MM.1S (cell line): ENCODE results near the gene NSMF.

Experiments used
- DNase-seq: peaks from one replicate; pipeline ENCODE4 v3.0.0-alpha.2; 2015
- H2AFZ ChIP-seq: fragments of 300-600 bp; sonication (generic); 2 replicates; pipeline ENCODE4 v1.6.0; 2016; ENCODE audit warnings: antibody characterized with exemption, low read length
- H3F3A ChIP-seq: fragments of 300-600 bp; sonication (generic); 2 replicates; pipeline ENCODE4 v1.6.1; 2016; ENCODE audit warnings: mild to moderate bottlenecking, antibody characterized with exemption, low read length, moderate library complexity, mixed read lengths; ENCODE audit not compliant: insufficient read depth
- H3K27ac ChIP-seq: fragments of 300-600 bp; sonication (generic); 2 replicates; pipeline ENCODE4 v1.5.1; 2016; ENCODE audit warnings: mild to moderate bottlenecking, low read length
- H3K27me3 ChIP-seq: fragments of 300-600 bp; sonication (generic); replicated peaks from 2 replicates; pipeline ENCODE4 v1.6.0; 2016; ENCODE audit warnings: low read length; ENCODE audit not compliant: insufficient read depth
- H3K36me3 ChIP-seq: fragments of 300-600 bp; sonication (generic); replicated peaks from 2 replicates; pipeline ENCODE4 v1.6.1; 2016; ENCODE audit warnings: mild to moderate bottlenecking, low read length, mixed read lengths; ENCODE audit not compliant: insufficient read depth
- H3K4me1 ChIP-seq: fragments of 300-600 bp; sonication (generic); 2 replicates; pipeline ENCODE4 v1.6.1; 2016; ENCODE audit warnings: low read length, mixed read lengths
- H3K4me2 ChIP-seq: fragments of 300-600 bp; sonication (generic); 2 replicates; pipeline ENCODE4 v1.6.0; 2016; ENCODE audit warnings: low read depth, low read length
- H3K4me3 ChIP-seq: fragments of 300-600 bp; sonication (generic); 2 replicates; pipeline ENCODE4 v1.5.1; 2016; ENCODE audit warnings: low read length, mixed read lengths
- H3K79me2 ChIP-seq: fragments of 300-600 bp; sonication (generic); 2 replicates; pipeline ENCODE4 v1.6.1; 2016; ENCODE audit warnings: mixed run types, low read length, mixed read lengths
- H3K9ac ChIP-seq: fragments of 300-600 bp; sonication (generic); 2 replicates; pipeline ENCODE4 v1.6.1; 2016; ENCODE audit warnings: low read length, mixed read lengths
- H3K9me2 ChIP-seq: fragments of 300-600 bp; sonication (generic); replicated peaks from 2 replicates; pipeline ENCODE4 v1.6.1; 2016; ENCODE audit warnings: mild to moderate bottlenecking, low read length, mixed read lengths; ENCODE audit not compliant: insufficient read depth
- H3K9me3 ChIP-seq: fragments of 300-600 bp; sonication (generic); replicated peaks from 2 replicates; pipeline ENCODE4 v1.6.1; 2016; ENCODE audit warnings: mild to moderate bottlenecking, low read length, mixed read lengths; ENCODE audit not compliant: insufficient read depth
- H4K20me1 ChIP-seq: fragments of 300-600 bp; sonication (generic); 2 replicates; pipeline ENCODE4 v1.6.1; 2016; ENCODE audit warnings: mild to moderate bottlenecking, low read length, moderate library complexity, mixed read lengths; ENCODE audit not compliant: insufficient read depth
- CTCF ChIP-seq: fragments of 300-600 bp; sonication (generic); IDR thresholded peaks from 2 replicates; pipeline ENCODE4 v1.5.1; 2016; ENCODE audit warnings: antibody characterized with exemption, low read length, mixed read lengths
- EZH2 ChIP-seq: fragments of 300-600 bp; sonication (generic); optimal IDR thresholded peaks from 2 replicates; pipeline ENCODE3; 2017; ENCODE audit warnings: low read depth, mild to moderate bottlenecking, antibody characterized with exemption, low read length, mixed read lengths
- EZH2phosphoT487 ChIP-seq: fragments of 300-600 bp; sonication (generic); IDR thresholded peaks from 2 replicates; pipeline ENCODE4 v1.6.1; 2018; ENCODE audit warnings: antibody characterized with exemption, low read length

The NSMF gene

GRCh38 chr9:137449081-137449844 lies 9.9 kb downstream of the NSMF start:
- H3K4me2 ChIP-seq = no peak overlapping the region
- no peaks in the 10 kb centered on the region for H3F3A ChIP-seq
- no peaks in the 10 kb centered on the region for H3K79me2 ChIP-seq
- no peaks in the 10 kb centered on the region for H3K36me3 ChIP-seq
- H3K4me3 ChIP-seq = no peak overlapping the region
- no peaks in the 10 kb centered on the region for H3K9me3 ChIP-seq
- no peak overlapping the region for H2AFZ ChIP-seq
- peaks cover 6% of the 10 kb centered on the region; the same call in 1 of the 2 replicates for H3K4me1 ChIP-seq
- H3K27ac ChIP-seq = no peak overlapping the region
- TF ChIP-seq CTCF (no peak), EZH2 (no peak), EZH2phosphoT487 (no peak)
- no peaks in the 10 kb centered on the region for H3K9me2 ChIP-seq
- no peak for DNase-seq
- H4K20me1 ChIP-seq = no peaks in the 10 kb centered on the region
- H3K9ac ChIP-seq = no peak overlapping the region
- peaks cover 20% of the 10 kb centered on the region for H3K27me3 ChIP-seq

- Histone ChIP-seq H3K9ac (no peak overlapping the region), H2AFZ (no peak overlapping the region), H3K4me1 (peaks cover 5% of the 10 kb centered on the region; the same call in 1 of the 2 replicates), H3K9me2 (no peaks in the 10 kb centered on the region), H3K27ac (no peak overlapping the region), H3K79me2 (no peaks in the 10 kb centered on the region), H3K4me3 (no peak overlapping the region), H3K9me3 (no peaks in the 10 kb centered on the region), H3K4me2 (no peak overlapping the region), H3K27me3 (peaks cover 20% of the 10 kb centered on the region), H3K36me3 (no peaks in the 10 kb centered on the region), H3F3A (no peaks in the 10 kb centered on the region), H4K20me1 (no peaks in the 10 kb centered on the region)
- DNase-seq = no peak
- TF ChIP-seq CTCF (no peak), EZH2phosphoT487 (no peak), EZH2 (no peak)
These were observed 10.6 kb downstream of the NSMF start for GRCh38 chr9:137448602-137448962.

- Histone ChIP-seq H3K4me3 (no peak overlapping the region), H3K9me2 (no peaks in the 10 kb centered on the region), H4K20me1 (no peaks in the 10 kb centered on the region), H3K79me2 (no peaks in the 10 kb centered on the region), H3F3A (no peaks in the 10 kb centered on the region), H3K27me3 (peaks cover 21% of the 10 kb centered on the region), H3K9me3 (no peaks in the 10 kb centered on the region), H2AFZ (no peak overlapping the region), H3K27ac (no peak overlapping the region), H3K4me1 (peaks cover 5% of the 10 kb centered on the region; the same call in 1 of the 2 replicates), H3K4me2 (no peak overlapping the region), H3K9ac (no peak overlapping the region), H3K36me3 (no peaks in the 10 kb centered on the region)
- DNase-seq = no peak
- no peak for TF ChIP-seq EZH2
- no peak for TF ChIP-seq EZH2phosphoT487
- TF ChIP-seq CTCF = no peak
These were observed 11.2 kb downstream of the NSMF start for GRCh38 chr9:137447722-137448601.
